ENCODE data around the gene RUNDC3A.

DNA sequence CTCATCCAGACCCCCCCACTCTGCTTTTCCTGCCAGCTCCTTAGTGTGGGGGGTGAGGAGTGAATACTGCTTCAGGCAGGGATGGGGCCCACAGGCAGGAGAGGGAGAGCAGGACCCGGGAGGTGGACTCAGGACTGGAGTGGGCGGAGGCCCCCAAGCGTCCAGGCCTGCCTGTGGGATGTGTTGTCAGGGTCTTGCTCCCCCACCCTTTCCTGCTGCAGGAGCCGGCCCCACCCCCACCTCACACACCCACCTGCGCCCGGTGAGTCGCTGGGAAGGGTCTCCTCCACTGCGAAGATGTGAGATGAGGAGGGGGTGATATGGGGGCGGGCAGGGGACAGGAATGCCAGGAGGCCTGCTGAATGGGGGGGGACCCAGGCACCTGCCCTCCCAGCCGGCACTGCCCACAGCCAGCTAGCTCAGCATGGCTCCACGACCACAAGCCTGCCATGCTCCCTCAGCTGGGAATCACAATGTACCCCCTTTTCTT lies 54.1 kb downstream of the RUNDC3A start:
- TF ChIP-seq EP300 (IDR thresholded peaks at IDR 0.05) (no peak), POLR2A (IDR thresholded peaks at IDR 0.05) (no peak)

All from ovary (tissue), 1 donor.